Neural cell (in vitro differentiated cells): ENCODE results near the gene SMIM36.

Experiments used
- CTCF ChIP-seq: fragments of 450-650 bp; IDR thresholded peaks from 2 replicates; pipeline ENCODE4 v1.5.1; 2014; ENCODE audit warnings: antibody characterized with exemption, mild to moderate bottlenecking, moderate library complexity; ENCODE audit not compliant: poor library complexity, severe bottlenecking
- EP300 ChIP-seq: fragments of 450-650 bp; conservative IDR thresholded peaks from 2 replicates; pipeline ENCODE4 v1.6.1; 2014; ENCODE audit warnings: antibody characterized with exemption, mild to moderate bottlenecking, moderate library complexity; ENCODE audit not compliant: poor library complexity, severe bottlenecking
- EZH2 ChIP-seq: fragments of 200-600, 300-800 bp; shearing (Covaris generic), sonication (generic); IDR thresholded peaks from 2 replicates; pipeline ENCODE4 v1.6.1; 2014; ENCODE audit warnings: antibody characterized with exemption, low read length, borderline replicate concordance, mild to moderate bottlenecking; ENCODE audit not compliant: insufficient read depth, poor library complexity, severe bottlenecking
- POLR2AphosphoS5 ChIP-seq: IDR thresholded peaks from 2 replicates; pipeline ENCODE4 v1.6.1; 2012
- RAD21 ChIP-seq: fragments of 450-650 bp; conservative IDR thresholded peaks from 2 replicates; pipeline ENCODE4 v1.6.1; 2014; ENCODE audit warnings: antibody characterized with exemption, mild to moderate bottlenecking, moderate library complexity
- SMC3 ChIP-seq: fragments of 450-650 bp; conservative IDR thresholded peaks from 2 replicates; pipeline ENCODE4 v1.6.1; 2014; ENCODE audit warnings: antibody characterized with exemption, mild to moderate bottlenecking, moderate library complexity; ENCODE audit not compliant: poor library complexity
- TAF1 ChIP-seq: IDR thresholded peaks from 2 replicates; pipeline ENCODE4 v1.6.1; 2012; ENCODE audit warnings: low read depth

GRCh38 chr17:55409030-55409800 is 102.0 kb downstream of the SMIM36 start:
- TF ChIP-seq CTCF, result no peak
- TF ChIP-seq EZH2, result no peak
- TF ChIP-seq POLR2AphosphoS5, result no peak
- no peak for TF ChIP-seq TAF1
- no peak for TF ChIP-seq SMC3
- TF ChIP-seq RAD21, result no peak
- TF ChIP-seq EP300, result no peak
